ENCODE results near the gene GOLM1.

The GOLM1 gene

GRCh38 chr9:86022687-86023266 lies 76.6 kb downstream of the GOLM1 start:
- TF ChIP-seq YY1 (IDR thresholded peaks at IDR 0.05; ENCODE audit: low read depth): no peak

- TF ChIP-seq TCF12 (IDR thresholded peaks at IDR 0.05; ENCODE audit: low read depth) (no peak), YY1 (IDR thresholded peaks at IDR 0.05; ENCODE audit: low read depth) (no peak), USF1 (IDR thresholded peaks at IDR 0.05) (no peak), FOXM1 (IDR thresholded peaks at IDR 0.05; ENCODE audit: borderline replicate concordance, low read depth) (no peak), CREB1 (IDR thresholded peaks at IDR 0.05; ENCODE audit: low read depth) (no peak), TAF1 (IDR thresholded peaks at IDR 0.05; ENCODE audit: low read depth) (no peak), ZBTB7A (IDR thresholded peaks at IDR 0.05; ENCODE audit: low read depth) (no peak), EP300 (IDR thresholded peaks at IDR 0.05; ENCODE audit: borderline replicate concordance) (no peak), RAD21 (IDR thresholded peaks at IDR 0.05; ENCODE audit: low read depth) (no peak)
- TF ChIP-seq, protein P1, sequence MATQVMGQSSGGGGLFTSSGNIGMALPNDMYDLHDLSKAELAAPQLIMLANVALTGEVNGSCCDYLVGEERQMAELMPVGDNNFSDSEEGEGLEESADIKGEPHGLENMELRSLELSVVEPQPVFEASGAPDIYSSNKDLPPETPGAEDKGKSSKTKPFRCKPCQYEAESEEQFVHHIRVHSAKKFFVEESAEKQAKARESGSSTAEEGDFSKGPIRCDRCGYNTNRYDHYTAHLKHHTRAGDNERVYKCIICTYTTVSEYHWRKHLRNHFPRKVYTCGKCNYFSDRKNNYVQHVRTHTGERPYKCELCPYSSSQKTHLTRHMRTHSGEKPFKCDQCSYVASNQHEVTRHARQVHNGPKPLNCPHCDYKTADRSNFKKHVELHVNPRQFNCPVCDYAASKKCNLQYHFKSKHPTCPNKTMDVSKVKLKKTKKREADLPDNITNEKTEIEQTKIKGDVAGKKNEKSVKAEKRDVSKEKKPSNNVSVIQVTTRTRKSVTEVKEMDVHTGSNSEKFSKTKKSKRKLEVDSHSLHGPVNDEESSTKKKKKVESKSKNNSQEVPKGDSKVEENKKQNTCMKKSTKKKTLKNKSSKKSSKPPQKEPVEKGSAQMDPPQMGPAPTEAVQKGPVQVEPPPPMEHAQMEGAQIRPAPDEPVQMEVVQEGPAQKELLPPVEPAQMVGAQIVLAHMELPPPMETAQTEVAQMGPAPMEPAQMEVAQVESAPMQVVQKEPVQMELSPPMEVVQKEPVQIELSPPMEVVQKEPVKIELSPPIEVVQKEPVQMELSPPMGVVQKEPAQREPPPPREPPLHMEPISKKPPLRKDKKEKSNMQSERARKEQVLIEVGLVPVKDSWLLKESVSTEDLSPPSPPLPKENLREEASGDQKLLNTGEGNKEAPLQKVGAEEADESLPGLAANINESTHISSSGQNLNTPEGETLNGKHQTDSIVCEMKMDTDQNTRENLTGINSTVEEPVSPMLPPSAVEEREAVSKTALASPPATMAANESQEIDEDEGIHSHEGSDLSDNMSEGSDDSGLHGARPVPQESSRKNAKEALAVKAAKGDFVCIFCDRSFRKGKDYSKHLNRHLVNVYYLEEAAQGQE (IDR thresholded peaks at IDR 0.05; ENCODE audit: low read depth): no peak
- TF ChIP-seq, protein P2, sequence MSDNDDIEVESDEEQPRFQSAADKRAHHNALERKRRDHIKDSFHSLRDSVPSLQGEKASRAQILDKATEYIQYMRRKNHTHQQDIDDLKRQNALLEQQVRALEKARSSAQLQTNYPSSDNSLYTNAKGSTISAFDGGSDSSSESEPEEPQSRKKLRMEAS (IDR thresholded peaks at IDR 0.05): no peak
Measured at GRCh38 chr9:86021166-86021565, 78.2 kb downstream of the GOLM1 start.

DNA sequence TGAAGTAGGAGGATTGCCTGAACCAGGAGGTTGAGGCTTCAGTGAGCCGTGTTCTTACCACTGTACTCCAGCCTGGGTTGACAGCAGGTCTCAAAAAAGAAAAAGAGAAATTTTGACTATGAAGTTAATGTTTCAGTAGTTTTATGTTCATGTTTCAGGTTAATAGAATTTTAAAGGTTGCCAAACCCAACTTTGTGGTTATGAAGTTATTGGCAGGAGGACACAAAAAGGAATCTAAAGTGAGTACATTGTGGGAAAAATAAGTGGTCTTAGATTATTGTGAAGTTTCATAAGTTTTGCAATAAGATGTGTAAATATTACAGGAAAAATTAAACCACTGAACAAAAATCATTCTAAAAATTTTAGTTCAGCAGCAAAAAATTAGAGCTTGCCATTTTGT lies 78.6 kb downstream of the GOLM1 start:
- TF ChIP-seq TAF1 (IDR thresholded peaks at IDR 0.05; ENCODE audit: low read depth): no peak
- TF ChIP-seq YY1 (IDR thresholded peaks at IDR 0.05; ENCODE audit: low read depth): no peak
- no peak for TF ChIP-seq FOXM1 (IDR thresholded peaks at IDR 0.05; ENCODE audit: borderline replicate concordance, low read depth)
- TF ChIP-seq RAD21 (IDR thresholded peaks at IDR 0.05; ENCODE audit: low read depth): no peak
- TF ChIP-seq EGR1 (IDR thresholded peaks at IDR 0.05): no peak
- TF ChIP-seq CEBPB (IDR thresholded peaks at IDR 0.05): no peak
- TF ChIP-seq, protein P2 (IDR thresholded peaks at IDR 0.05): no peak
- no peak for TF ChIP-seq NFIC (IDR thresholded peaks at IDR 0.05)
- TF ChIP-seq ZBTB7A (IDR thresholded peaks at IDR 0.05; ENCODE audit: low read depth): no peak
- TF ChIP-seq TCF12 (IDR thresholded peaks at IDR 0.05; ENCODE audit: low read depth): no peak
- no peak for TF ChIP-seq TEAD4 (IDR thresholded peaks at IDR 0.05)
- TF ChIP-seq EP300 (IDR thresholded peaks at IDR 0.05; ENCODE audit: borderline replicate concordance): no peak
- TF ChIP-seq CREB1 (IDR thresholded peaks at IDR 0.05; ENCODE audit: low read depth): no peak
- TF ChIP-seq, protein P1 (IDR thresholded peaks at IDR 0.05; ENCODE audit: low read depth): no peak
- TF ChIP-seq USF1 (IDR thresholded peaks at IDR 0.05): no peak

DNA sequence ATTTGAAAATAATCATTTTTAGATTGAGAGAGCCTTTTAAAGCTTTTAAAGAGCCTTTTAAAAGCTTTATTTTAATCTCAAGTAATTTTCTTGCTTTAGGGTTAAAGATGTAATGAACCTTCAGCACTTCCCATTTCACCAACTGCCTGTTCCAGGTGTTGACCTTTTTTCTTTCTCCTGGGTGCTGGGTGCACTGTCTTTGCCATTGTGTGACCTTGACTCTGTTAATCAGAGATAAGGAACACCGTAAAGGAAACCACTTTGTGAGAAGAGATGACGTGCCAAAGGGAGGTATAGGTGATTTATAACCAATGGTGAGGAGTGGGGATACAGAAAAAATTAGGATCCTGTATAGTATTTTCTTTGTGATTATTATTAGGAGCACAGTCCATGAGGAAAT lies 90.2 kb downstream of the GOLM1 start:
- TF ChIP-seq TCF12 (IDR thresholded peaks at IDR 0.05; ENCODE audit: low read depth): no peak
- TF ChIP-seq RAD21 (IDR thresholded peaks at IDR 0.05; ENCODE audit: low read depth): no peak
- TF ChIP-seq, protein P2 (IDR thresholded peaks at IDR 0.05): no peak
- TF ChIP-seq ZBTB7A (IDR thresholded peaks at IDR 0.05; ENCODE audit: low read depth): no peak
- TF ChIP-seq YY1 (IDR thresholded peaks at IDR 0.05; ENCODE audit: low read depth): no peak
- TF ChIP-seq CREB1 (IDR thresholded peaks at IDR 0.05; ENCODE audit: low read depth): no peak
- no peak for TF ChIP-seq USF1 (IDR thresholded peaks at IDR 0.05)
- no peak for TF ChIP-seq CEBPB (IDR thresholded peaks at IDR 0.05)
- TF ChIP-seq TAF1 (IDR thresholded peaks at IDR 0.05; ENCODE audit: low read depth): no peak
- no peak for TF ChIP-seq FOXM1 (IDR thresholded peaks at IDR 0.05; ENCODE audit: borderline replicate concordance, low read depth)
- no peak for TF ChIP-seq EP300 (IDR thresholded peaks at IDR 0.05; ENCODE audit: borderline replicate concordance)
- TF ChIP-seq TEAD4 (IDR thresholded peaks at IDR 0.05): no peak
- no peak for TF ChIP-seq EGR1 (IDR thresholded peaks at IDR 0.05)
- TF ChIP-seq, protein P1 (IDR thresholded peaks at IDR 0.05; ENCODE audit: low read depth): no peak
- TF ChIP-seq NFIC (IDR thresholded peaks at IDR 0.05): no peak

Measured in Ishikawa (cell line).